HCT116 (cell line): Measurements from ENCODE around the gene C1orf141.

Source experiments
- CEBPB ChIP-seq: IDR thresholded peaks from 2 replicates; pipeline ENCODE4 v1.6.1; 2012; ENCODE audit warnings: low read depth
- CTCF ChIP-seq, 3 experiments: fragments of 200-600 bp in 1 of 3; sonication (generic) in 1 of 3; IDR thresholded peaks in 2 of 3; conservative IDR thresholded peaks in 1 of 3; 2 replicates each; pipeline ENCODE4 v1.5.1; 2012 to 2017; ENCODE audit warnings: low read depth in 2 of 3, low read length in 2 of 3, antibody characterized with exemption in 1 of 3, borderline replicate concordance in 1 of 3, control low read depth in 1 of 3, mild to moderate bottlenecking in 1 of 3, mixed read lengths in 1 of 3, mixed run types in 1 of 3, moderate library complexity in 1 of 3; ENCODE audit not compliant: insufficient read depth in 1 of 3
- EZH2 ChIP-seq: fragments of 200-600 bp; sonication (generic); IDR thresholded peaks from 2 replicates; pipeline ENCODE4 v1.6.1; 2017; ENCODE audit warnings: antibody characterized with exemption, mixed run types
- FOSL1 ChIP-seq: IDR thresholded peaks from 2 replicates; pipeline ENCODE4 v1.6.1; 2012; ENCODE audit warnings: low read depth
- JUND ChIP-seq: IDR thresholded peaks from 2 replicates; pipeline ENCODE4 v1.6.1; 2012
- MAX ChIP-seq: IDR thresholded peaks from 2 replicates; pipeline ENCODE4 v1.6.1; 2012
- POLR2A ChIP-seq: IDR thresholded peaks from 2 replicates; pipeline ENCODE4 v1.7.0; 2011; ENCODE audit warnings: borderline replicate concordance; ENCODE audit not compliant: insufficient read depth, insufficient read length; ENCODE audit errors: extremely low read depth
- RAD21 ChIP-seq: IDR thresholded peaks from 2 replicates; pipeline ENCODE4 v1.6.1; 2012; ENCODE audit warnings: low read depth, mild to moderate bottlenecking
- SIN3A ChIP-seq: IDR thresholded peaks from 2 replicates; pipeline ENCODE4 v1.6.1; 2012; ENCODE audit warnings: low read depth
- SRF ChIP-seq: IDR thresholded peaks from 2 replicates; pipeline ENCODE4 v1.6.1; 2012; ENCODE audit warnings: low read depth
- ZBTB33 ChIP-seq: IDR thresholded peaks from 2 replicates; pipeline ENCODE4 v1.6.1; 2011; ENCODE audit warnings: mild to moderate bottlenecking, low read length, moderate library complexity; ENCODE audit not compliant: insufficient replicate concordance; ENCODE audit errors: extremely low read depth

- TF ChIP-seq CTCF (IDR thresholded peaks at IDR 0.05 in 2 of 3, conservative IDR thresholded peaks at IDR 0.05 in 1 of 3; ENCODE audit: borderline replicate concordance in 1 of 3, insufficient read depth in 1 of 3, low read depth in 2 of 3, low read length in 2 of 3): no peak
- no peak for TF ChIP-seq POLR2A
- TF ChIP-seq CEBPB: no peak
- no peak for TF ChIP-seq SIN3A
- TF ChIP-seq FOSL1: no peak
- no peak for TF ChIP-seq SRF
- no peak for TF ChIP-seq MAX
- no peak for TF ChIP-seq ZBTB33
- TF ChIP-seq RAD21: no peak
- TF ChIP-seq JUND: no peak
- TF ChIP-seq EZH2: no peak
Observed at GRCh38 chr1:67059346-67059745, 75.4 kb downstream of the C1orf141 start.
